ENCODE data around the gene GPC3. TPM values are rescaled to one million over a fixed set of nuclear protein-coding genes. Genes with fewer than 3 reads are reported as not detected.
A peak's percentile ranks its signal among the peaks of the same experiment; 100 is the strongest.

The GPC3 gene
- total and polyA plus RNA-seq, 2 experiments from 2014 or later = 36.8 to 60.1 TPM

DNA sequence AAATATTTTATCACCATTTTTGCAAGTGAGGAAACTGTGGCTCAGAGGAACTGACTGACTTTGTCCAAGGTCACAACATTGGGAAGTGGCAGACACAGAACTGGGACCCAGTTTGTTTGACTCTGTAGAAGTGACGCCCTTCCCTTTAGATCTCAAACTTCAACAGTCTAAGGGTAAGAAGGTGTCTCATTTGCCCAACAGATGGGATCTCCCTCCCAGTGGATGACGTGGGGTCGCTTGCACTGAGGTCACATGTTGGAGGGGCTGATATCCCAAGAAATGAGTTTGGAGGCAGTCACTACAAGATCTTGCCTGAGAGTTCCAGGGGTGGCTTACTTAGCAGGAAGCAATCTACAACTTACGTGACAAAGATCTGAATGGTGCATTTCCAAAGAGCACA is 397.6 kb downstream of the GPC3 start (continued):
- TF ChIP-seq EZH2 (IDR thresholded peaks at IDR 0.05; ENCODE audit: low read depth, unreplicated experiment) = no peak
- no peak for TF ChIP-seq STAT1 (IDR thresholded peaks at IDR 0.05; ENCODE audit: unreplicated experiment)
- TF ChIP-seq ZNF331 (CRISPR knock-in tag; IDR thresholded peaks at IDR 0.05; ENCODE audit: low read depth) = no peak
- TF ChIP-seq ZNF114 (CRISPR knock-in tag; IDR thresholded peaks at IDR 0.05) = no peak

DNA sequence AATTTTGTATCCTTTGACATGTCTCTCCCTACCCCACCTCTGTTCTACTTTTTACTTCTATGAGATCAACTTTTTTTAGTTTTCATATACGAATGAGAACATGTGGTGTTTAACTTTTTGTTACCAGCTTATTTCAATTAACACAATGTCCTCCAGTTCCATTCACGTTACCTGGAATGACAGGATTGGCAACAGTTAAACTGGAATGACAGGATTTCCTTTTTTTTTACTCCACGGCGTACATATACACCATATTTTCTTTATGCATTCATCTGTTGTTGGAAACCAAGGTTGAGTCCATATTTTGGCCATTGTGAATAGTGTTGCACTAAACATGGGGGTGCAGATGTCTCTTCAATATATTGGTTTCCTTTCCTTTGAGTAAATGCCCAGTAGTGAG is 398.3 kb downstream of the GPC3 start:
- Histone ChIP-seq H3K4me3 (no peak overlapping the region), H3K79me2 (replicated peaks; ENCODE audit: insufficient read depth) (no peaks in the 10 kb centered on the region), H3K27me3 (ENCODE audit: insufficient read depth) (no peaks in the 10 kb centered on the region), H3K9me2 (ENCODE audit: insufficient read depth) (no peaks in the 10 kb centered on the region), H3K36me3 (ENCODE audit: insufficient read depth) (no peaks in the 10 kb centered on the region), H3K4me2 (no peak overlapping the region), H3F3A (replicated peaks; ENCODE audit: low read depth) (no peaks in the 10 kb centered on the region), H4K20me1 (replicated peaks; ENCODE audit: insufficient read depth) (no peaks in the 10 kb centered on the region), H3K4me1 (ENCODE audit: insufficient read depth) (no peaks in the 10 kb centered on the region), H3K27ac (ENCODE audit: low read depth) (no peak overlapping the region), H2AFZ (no peak overlapping the region)
- TF ChIP-seq, protein P1, sequence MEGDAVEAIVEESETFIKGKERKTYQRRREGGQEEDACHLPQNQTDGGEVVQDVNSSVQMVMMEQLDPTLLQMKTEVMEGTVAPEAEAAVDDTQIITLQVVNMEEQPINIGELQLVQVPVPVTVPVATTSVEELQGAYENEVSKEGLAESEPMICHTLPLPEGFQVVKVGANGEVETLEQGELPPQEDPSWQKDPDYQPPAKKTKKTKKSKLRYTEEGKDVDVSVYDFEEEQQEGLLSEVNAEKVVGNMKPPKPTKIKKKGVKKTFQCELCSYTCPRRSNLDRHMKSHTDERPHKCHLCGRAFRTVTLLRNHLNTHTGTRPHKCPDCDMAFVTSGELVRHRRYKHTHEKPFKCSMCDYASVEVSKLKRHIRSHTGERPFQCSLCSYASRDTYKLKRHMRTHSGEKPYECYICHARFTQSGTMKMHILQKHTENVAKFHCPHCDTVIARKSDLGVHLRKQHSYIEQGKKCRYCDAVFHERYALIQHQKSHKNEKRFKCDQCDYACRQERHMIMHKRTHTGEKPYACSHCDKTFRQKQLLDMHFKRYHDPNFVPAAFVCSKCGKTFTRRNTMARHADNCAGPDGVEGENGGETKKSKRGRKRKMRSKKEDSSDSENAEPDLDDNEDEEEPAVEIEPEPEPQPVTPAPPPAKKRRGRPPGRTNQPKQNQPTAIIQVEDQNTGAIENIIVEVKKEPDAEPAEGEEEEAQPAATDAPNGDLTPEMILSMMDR (conservative IDR thresholded peaks at IDR 0.05; ENCODE audit: low read depth in 2 of 2) = no peak
- ATAC-seq (no peak), DNase-seq (ENCODE audit: low spot score) (no peak)
- no peaks in the 10 kb centered on the region; the same call in 2 of the 3 replicates for H3K36me3 Mint-ChIP-seq (ENCODE audit: low read depth)
- H3K27ac Mint-ChIP-seq = no peak overlapping the region
- H3K4me1 Mint-ChIP-seq = peaks cover 24% of the 10 kb centered on the region
- no peak overlapping the region for H3K4me3 Mint-ChIP-seq
- no peaks in the 10 kb centered on the region for H3K27me3 Mint-ChIP-seq (ENCODE audit: insufficient read depth, low read depth, poor library complexity)
- no peaks in the 10 kb centered on the region for H3K9me3 Mint-ChIP-seq

DNA sequence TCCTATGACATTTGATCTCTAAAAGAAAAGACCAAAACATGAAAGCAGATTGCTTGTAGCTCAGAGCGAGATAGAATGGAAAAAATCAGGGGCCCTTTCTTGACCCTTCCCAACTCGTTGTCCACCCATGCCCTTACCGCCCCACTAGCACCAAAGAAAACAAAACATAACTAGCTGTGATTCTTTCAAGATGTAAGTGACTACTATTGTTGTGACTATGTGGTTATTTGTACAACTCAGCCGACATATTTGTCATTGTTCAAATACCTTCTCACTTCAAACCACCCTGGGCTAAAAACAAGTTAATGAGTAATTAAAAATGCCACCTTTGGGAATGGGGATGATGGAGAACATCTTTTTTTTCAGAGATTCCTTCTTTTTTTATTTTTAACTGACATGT is 399.0 kb downstream of the GPC3 start:
- H3K27me3 ChIP-seq (ENCODE audit: insufficient read depth) = no peaks in the 10 kb centered on the region
- Mint-ChIP-seq H3K4me1 (peaks cover 24% of the 10 kb centered on the region), H3K4me3 (no peak overlapping the region), H3K9me3 (no peaks in the 10 kb centered on the region), H3K27ac (no peak overlapping the region), H3K27me3 (ENCODE audit: insufficient read depth, low read depth, poor library complexity) (no peaks in the 10 kb centered on the region), H3K36me3 (ENCODE audit: low read depth) (no peaks in the 10 kb centered on the region; the same call in 2 of the 3 replicates)
- no peaks in the 10 kb centered on the region for H3K4me1 ChIP-seq (ENCODE audit: insufficient read depth)
- no peaks in the 10 kb centered on the region for H3F3A ChIP-seq (replicated peaks; ENCODE audit: low read depth)
- no peak overlapping the region for H2AFZ ChIP-seq
- no peaks in the 10 kb centered on the region for H3K36me3 ChIP-seq (ENCODE audit: insufficient read depth)
- H3K4me3 ChIP-seq = no peak overlapping the region
- peak; percentile 3 for DNase-seq (ENCODE audit: low spot score)
- no peak overlapping the region for H3K27ac ChIP-seq (ENCODE audit: low read depth)
- 0 out of 2 replicates have a peak overlapping the region, but pooled peaks have one; percentile 12 for H3K4me2 ChIP-seq
- ATAC-seq = no peak
- H3K9me2 ChIP-seq (ENCODE audit: insufficient read depth) = no peaks in the 10 kb centered on the region
- no peaks in the 10 kb centered on the region for H4K20me1 ChIP-seq (replicated peaks; ENCODE audit: insufficient read depth)
- no peaks in the 10 kb centered on the region for H3K79me2 ChIP-seq (replicated peaks; ENCODE audit: insufficient read depth)
- TF ChIP-seq, protein P2, sequence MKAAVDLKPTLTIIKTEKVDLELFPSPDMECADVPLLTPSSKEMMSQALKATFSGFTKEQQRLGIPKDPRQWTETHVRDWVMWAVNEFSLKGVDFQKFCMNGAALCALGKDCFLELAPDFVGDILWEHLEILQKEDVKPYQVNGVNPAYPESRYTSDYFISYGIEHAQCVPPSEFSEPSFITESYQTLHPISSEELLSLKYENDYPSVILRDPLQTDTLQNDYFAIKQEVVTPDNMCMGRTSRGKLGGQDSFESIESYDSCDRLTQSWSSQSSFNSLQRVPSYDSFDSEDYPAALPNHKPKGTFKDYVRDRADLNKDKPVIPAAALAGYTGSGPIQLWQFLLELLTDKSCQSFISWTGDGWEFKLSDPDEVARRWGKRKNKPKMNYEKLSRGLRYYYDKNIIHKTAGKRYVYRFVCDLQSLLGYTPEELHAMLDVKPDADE (IDR thresholded peaks at IDR 0.05) = no peak
- TF ChIP-seq, protein P3, sequence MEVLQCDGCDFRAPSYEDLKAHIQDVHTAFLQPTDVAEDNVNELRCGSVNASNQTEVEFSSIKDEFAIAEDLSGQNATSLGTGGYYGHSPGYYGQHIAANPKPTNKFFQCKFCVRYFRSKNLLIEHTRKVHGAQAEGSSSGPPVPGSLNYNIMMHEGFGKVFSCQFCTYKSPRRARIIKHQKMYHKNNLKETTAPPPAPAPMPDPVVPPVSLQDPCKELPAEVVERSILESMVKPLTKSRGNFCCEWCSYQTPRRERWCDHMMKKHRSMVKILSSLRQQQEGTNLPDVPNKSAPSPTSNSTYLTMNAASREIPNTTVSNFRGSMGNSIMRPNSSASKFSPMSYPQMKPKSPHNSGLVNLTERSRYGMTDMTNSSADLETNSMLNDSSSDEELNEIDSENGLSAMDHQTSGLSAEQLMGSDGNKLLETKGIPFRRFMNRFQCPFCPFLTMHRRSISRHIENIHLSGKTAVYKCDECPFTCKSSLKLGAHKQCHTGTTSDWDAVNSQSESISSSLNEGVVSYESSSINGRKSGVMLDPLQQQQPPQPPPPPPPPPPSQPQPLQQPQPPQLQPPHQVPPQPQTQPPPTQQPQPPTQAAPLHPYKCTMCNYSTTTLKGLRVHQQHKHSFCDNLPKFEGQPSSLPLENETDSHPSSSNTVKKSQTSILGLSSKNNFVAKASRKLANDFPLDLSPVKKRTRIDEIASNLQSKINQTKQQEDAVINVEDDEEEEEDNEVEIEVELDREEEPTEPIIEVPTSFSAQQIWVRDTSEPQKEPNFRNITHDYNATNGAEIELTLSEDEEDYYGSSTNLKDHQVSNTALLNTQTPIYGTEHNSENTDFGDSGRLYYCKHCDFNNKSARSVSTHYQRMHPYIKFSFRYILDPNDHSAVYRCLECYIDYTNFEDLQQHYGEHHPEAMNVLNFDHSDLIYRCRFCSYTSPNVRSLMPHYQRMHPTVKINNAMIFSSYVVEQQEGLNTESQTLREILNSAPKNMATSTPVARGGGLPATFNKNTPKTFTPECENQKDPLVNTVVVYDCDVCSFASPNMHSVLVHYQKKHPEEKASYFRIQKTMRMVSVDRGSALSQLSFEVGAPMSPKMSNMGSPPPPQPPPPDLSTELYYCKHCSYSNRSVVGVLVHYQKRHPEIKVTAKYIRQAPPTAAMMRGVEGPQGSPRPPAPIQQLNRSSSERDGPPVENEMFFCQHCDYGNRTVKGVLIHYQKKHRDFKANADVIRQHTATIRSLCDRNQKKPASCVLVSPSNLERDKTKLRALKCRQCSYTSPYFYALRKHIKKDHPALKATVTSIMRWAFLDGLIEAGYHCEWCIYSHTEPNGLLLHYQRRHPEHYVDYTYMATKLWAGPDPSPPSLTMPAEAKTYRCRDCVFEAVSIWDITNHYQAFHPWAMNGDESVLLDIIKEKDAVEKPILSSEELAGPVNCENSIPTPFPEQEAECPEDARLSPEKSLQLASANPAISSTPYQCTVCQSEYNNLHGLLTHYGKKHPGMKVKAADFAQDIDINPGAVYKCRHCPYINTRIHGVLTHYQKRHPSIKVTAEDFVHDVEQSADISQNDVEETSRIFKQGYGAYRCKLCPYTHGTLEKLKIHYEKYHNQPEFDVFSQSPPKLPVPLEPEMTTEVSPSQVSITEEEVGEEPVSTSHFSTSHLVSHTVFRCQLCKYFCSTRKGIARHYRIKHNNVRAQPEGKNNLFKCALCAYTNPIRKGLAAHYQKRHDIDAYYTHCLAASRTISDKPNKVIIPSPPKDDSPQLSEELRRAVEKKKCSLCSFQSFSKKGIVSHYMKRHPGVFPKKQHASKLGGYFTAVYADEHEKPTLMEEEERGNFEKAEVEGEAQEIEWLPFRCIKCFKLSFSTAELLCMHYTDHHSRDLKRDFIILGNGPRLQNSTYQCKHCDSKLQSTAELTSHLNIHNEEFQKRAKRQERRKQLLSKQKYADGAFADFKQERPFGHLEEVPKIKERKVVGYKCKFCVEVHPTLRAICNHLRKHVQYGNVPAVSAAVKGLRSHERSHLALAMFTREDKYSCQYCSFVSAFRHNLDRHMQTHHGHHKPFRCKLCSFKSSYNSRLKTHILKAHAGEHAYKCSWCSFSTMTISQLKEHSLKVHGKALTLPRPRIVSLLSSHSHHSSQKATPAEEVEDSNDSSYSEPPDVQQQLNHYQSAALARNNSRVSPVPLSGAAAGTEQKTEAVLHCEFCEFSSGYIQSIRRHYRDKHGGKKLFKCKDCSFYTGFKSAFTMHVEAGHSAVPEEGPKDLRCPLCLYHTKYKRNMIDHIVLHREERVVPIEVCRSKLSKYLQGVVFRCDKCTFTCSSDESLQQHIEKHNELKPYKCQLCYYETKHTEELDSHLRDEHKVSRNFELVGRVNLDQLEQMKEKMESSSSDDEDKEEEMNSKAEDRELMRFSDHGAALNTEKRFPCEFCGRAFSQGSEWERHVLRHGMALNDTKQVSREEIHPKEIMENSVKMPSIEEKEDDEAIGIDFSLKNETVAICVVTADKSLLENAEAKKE (CRISPR knock-in tag; IDR thresholded peaks at IDR 0.05) = no peak
- no peak for TF ChIP-seq NANOG (IDR thresholded peaks at IDR 0.05; ENCODE audit: borderline replicate concordance)

Data from GM23338 (cell line).